Measurements from ENCODE around the gene PI4KA.
"Not testable (repeated sequence)": the region's sequence is repeated elsewhere in the genome, so short reads cannot be mapped to it uniquely, and the experiment has no call there.

PI4KA gene

DNA sequence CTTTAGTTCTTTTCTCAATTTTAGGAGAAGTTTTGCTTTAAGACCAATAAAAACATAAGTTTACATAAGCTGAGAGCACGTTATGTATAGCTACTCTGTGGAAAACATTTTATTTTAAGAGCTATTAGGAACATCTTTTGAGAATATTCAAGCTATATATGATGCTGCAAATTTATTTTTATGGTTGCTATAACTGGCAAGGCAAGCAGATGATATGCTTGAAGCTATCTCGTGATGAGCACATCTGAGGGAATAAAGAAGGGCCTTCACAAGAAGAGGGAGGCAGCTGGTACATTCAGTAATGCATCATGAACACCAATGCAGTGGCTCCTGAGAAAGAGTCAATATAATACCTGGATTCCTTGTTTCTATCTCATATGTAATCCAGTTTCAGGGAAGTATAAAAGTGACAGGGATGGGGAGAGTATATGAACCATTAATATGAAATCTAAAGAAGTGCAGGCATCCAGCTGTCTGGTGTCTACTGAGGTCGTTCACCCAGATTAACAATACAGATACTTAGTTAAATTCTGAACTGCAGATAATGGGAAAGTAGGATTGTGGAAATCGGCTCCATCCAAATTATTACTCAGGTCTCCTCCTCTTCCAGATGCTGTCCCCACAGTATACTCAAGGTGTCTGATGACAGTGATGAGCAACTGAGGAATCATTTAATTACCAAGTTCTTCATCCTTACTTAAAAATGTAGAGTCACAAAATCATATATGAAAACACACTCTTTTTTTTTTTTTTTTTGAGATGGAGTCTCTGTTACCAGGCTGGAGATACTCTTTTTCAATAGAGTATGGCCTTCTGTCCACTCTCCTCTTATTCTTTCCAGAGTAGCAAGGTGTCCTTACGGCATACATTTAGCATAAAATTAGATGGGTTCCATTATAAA, 185.1 kb downstream of the PI4KA start:
- DNase-seq: no peak
- H3K27me3 ChIP-seq (replicated peaks): peaks cover 45% of the 10 kb centered on the region
- TF ChIP-seq, protein P1, sequence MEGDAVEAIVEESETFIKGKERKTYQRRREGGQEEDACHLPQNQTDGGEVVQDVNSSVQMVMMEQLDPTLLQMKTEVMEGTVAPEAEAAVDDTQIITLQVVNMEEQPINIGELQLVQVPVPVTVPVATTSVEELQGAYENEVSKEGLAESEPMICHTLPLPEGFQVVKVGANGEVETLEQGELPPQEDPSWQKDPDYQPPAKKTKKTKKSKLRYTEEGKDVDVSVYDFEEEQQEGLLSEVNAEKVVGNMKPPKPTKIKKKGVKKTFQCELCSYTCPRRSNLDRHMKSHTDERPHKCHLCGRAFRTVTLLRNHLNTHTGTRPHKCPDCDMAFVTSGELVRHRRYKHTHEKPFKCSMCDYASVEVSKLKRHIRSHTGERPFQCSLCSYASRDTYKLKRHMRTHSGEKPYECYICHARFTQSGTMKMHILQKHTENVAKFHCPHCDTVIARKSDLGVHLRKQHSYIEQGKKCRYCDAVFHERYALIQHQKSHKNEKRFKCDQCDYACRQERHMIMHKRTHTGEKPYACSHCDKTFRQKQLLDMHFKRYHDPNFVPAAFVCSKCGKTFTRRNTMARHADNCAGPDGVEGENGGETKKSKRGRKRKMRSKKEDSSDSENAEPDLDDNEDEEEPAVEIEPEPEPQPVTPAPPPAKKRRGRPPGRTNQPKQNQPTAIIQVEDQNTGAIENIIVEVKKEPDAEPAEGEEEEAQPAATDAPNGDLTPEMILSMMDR (IDR thresholded peaks at IDR 0.05; ENCODE audit: low read depth, low read length, missing control alignments): no peak
- H3K36me3 ChIP-seq (replicated peaks): no peaks in the 10 kb centered on the region
- no peak overlapping the region for H3K4me3 ChIP-seq (ENCODE audit: low read depth, low read length)
- no peak overlapping the region for H3K27ac ChIP-seq
- in situ Hi-C loops (cut with HindIII; ENCODE audit: low pct_ligation_motif_present, low sequenced_read_pairs): no loop called here

DNA sequence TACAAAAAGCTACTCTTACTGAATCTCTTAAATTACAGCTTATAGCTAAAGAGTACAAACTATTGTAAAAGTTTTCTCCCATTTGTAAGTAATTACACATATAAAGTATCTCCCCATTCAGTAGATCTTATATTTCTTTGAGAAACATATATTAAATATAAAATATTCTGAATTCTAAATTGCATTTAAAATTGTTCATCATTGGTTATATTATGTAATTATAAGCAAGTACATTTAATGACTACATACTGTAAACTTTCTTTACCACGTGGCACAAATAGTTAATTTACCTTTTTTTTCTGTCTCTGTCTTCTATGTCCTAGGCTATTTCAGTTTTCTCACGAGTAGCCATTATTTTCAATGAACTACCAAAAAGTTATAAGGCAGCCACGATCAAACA, 185.9 kb downstream of the PI4KA start:
- Histone ChIP-seq H3K4me3 (ENCODE audit: low read depth, low read length) (no peak overlapping the region), H3K27me3 (replicated peaks) (peaks cover 45% of the 10 kb centered on the region), H3K36me3 (replicated peaks) (no peaks in the 10 kb centered on the region), H3K27ac (no peak overlapping the region)
- DNase-seq: no peak
- in situ Hi-C loops (cut with HindIII; ENCODE audit: low pct_ligation_motif_present, low sequenced_read_pairs): no loop called here
- TF ChIP-seq, protein P1 (IDR thresholded peaks at IDR 0.05; ENCODE audit: low read depth, low read length, missing control alignments): no peak

DNA sequence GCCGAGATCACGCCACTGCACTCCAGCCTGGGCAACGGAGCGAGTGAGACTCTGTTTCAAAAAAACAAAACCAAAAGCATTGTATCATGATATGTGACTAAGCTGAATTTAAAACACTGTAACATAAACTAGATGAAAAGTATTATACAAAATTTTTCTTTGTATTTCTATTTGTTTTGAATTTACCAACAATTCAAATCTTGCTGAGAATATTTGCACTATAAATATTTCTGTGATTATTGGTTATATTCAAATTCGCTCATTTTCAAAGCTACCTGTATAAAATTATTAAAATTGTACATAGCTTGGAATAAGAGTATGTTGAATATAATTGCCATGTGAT, 186.6 kb downstream of the PI4KA start:
- in situ Hi-C loops (cut with HindIII; ENCODE audit: low pct_ligation_motif_present, low sequenced_read_pairs): no loop called here
- Histone ChIP-seq H3K36me3 (replicated peaks) (no peaks in the 10 kb centered on the region), H3K4me3 (ENCODE audit: low read depth, low read length) (no peak overlapping the region), H3K27ac (no peak overlapping the region), H3K27me3 (replicated peaks) (peaks cover 43% of the 10 kb centered on the region)
- no peak for DNase-seq
- TF ChIP-seq, protein P1 (IDR thresholded peaks at IDR 0.05; ENCODE audit: low read depth, low read length, missing control alignments): no peak

DNA sequence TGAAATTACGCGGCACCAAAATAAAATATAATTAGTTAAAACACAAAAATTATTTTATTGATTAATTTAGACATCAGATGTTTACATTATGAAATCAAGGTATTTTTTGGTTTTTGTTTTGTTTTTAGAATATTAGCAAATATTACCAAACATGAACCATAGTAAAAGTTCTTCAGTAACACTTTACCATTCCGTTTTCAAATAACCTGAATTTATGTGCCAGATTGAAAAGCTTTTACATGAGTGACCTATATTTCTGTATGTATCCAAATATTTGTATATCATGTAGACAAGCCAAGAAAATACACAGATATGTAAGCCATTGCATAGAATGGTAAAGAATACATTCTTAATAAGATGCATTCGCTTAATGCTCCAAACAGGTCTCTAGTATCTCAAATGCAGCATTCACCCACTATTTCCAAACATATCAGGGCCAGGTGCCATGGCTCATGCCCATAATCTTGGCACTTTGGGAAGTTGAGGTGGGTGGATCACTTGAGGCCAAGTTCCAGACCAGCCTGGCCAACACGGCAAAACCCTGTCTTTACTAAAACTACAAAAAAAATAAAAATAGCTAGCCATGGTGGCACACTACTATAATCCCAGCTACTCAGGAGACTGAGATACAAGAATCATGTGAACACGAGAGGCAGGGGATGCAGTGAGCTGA, 187.1 kb downstream of the PI4KA start:
- no peaks in the 10 kb centered on the region for H3K36me3 ChIP-seq (replicated peaks)
- H3K4me3 ChIP-seq (ENCODE audit: low read depth, low read length): no peak overlapping the region
- H3K27me3 ChIP-seq (replicated peaks): peaks cover 42% of the 10 kb centered on the region
- no peak overlapping the region for H3K27ac ChIP-seq
- TF ChIP-seq, protein P1 (IDR thresholded peaks at IDR 0.05; ENCODE audit: low read depth, low read length, missing control alignments): no peak
- DNase-seq: no peak
- in situ Hi-C loops (cut with HindIII; ENCODE audit: low pct_ligation_motif_present, low sequenced_read_pairs): no loop called here

DNA sequence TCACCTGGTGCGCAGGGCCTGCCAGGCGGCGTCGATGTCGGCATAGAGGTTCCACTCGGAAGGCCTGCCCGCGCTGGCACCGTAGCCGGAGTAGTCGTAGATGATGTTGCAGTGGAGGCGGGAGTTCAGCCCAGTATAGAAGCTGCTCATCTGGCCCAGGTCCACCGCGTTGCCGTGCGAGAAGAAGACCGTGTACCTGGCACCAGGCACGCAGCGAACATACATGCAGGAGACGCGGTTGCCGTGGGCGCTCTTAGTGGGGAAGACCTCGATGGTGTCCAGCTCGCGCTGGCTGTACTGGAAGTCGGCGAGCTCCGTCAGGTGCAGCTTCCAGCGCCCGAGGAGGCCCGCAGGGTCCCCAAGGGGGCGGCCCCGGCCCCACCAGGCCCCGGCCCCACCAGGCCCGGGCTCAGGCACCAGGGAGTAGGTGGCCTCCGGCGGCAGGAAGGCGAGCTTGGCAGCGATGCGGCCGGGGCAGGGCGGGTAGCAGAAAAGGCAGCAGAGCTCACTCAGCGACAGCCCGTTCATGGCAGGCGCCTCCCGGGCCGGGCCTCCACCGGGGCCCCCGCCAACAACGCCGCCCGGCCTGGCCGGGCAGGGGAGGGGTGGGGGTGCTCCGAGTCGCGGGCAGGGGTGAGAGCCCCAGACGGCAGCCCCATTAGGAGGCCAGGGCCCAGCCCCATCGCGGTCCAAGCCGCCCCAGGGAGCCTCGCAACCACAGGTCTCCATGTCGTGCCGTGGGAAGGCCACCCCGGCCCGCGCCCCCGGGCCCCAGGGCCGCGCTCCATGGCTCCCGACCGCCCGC, 188.0 kb downstream of the PI4KA start:
- DNase-seq; H3K4me3 ChIP-seq (ENCODE audit: low read depth, low read length); H3K27ac ChIP-seq; H3K36me3 ChIP-seq (replicated peaks); in situ Hi-C loops (cut with HindIII; ENCODE audit: low pct_ligation_motif_present, low sequenced_read_pairs): not testable (repeated sequence)
- peaks cover 43% of the 10 kb centered on the region for H3K27me3 ChIP-seq (replicated peaks)

DNA sequence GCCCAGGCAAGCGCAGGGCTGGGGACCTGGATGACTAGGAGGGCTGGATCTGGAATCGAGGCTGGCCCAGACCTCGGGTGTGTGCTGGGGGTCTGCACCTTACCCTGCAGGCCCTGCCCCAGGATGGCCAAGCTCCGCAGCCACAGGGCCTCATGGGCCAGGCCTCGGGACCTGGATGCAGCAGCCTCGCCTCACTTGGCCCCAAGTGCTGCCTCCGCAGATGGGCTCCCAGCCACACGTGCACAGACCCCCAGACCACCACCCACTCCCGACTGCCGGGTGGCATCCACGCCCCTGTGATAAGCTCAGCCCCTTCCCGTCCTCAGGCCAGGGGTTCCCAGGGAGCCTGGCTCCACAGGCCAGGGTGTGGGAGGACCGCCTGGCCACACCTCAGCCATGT, 188.7 kb downstream of the PI4KA start:
- H3K27ac ChIP-seq; in situ Hi-C loops (cut with HindIII; ENCODE audit: low pct_ligation_motif_present, low sequenced_read_pairs); H3K4me3 ChIP-seq (ENCODE audit: low read depth, low read length); DNase-seq; H3K36me3 ChIP-seq (replicated peaks): not testable (repeated sequence)
- H3K27me3 ChIP-seq (replicated peaks): peaks cover 36% of the 10 kb centered on the region

DNA sequence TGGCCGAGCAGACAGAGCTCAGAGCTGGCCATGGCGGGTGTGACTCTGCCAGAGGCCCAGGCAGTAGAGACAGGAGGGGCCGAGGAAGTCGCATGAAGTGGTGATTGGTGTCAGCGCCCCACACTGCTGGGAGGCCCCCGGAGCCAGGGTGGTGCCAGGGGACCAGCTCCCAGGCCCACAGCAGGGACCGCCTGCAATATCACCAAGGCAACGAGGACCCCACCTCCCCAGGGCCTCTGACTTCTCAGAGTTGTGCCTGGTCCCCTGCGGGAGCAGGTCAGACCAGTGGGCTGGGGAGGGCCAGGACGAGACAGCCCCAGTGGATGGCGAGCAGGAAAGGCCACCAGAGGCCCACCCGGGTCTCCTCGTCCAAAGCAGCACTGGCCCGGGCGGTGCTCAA, 189.1 kb downstream of the PI4KA start:
- H3K36me3 ChIP-seq (replicated peaks); H3K27ac ChIP-seq; in situ Hi-C loops (cut with HindIII; ENCODE audit: low pct_ligation_motif_present, low sequenced_read_pairs); H3K4me3 ChIP-seq (ENCODE audit: low read depth, low read length); DNase-seq: not testable (repeated sequence)
- H3K27me3 ChIP-seq (replicated peaks): peaks cover 35% of the 10 kb centered on the region

DNA sequence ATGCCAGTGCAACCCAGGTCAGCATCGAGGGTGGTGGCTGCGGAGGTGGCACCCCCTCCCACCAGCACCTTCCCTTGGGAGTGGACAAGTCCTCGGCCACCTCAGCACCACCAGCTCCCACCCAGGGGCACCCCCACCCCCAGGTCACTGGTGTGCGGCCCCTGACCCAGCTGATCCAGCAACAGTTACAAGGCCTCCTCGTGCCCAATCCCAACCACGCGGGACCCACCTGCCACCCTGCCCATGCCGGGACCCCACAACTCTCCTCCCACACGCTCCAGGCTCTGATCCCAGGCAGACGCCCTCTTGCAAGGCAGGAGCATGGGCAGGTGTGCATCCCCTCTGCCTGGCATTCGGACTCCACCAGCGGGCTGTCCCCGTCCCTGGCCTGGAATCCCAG, 189.8 kb downstream of the PI4KA start:
- in situ Hi-C loops (cut with HindIII; ENCODE audit: low pct_ligation_motif_present, low sequenced_read_pairs); H3K4me3 ChIP-seq (ENCODE audit: low read depth, low read length); H3K27ac ChIP-seq; DNase-seq; H3K36me3 ChIP-seq (replicated peaks): not testable (repeated sequence)
- H3K27me3 ChIP-seq (replicated peaks): peaks cover 35% of the 10 kb centered on the region

DNA sequence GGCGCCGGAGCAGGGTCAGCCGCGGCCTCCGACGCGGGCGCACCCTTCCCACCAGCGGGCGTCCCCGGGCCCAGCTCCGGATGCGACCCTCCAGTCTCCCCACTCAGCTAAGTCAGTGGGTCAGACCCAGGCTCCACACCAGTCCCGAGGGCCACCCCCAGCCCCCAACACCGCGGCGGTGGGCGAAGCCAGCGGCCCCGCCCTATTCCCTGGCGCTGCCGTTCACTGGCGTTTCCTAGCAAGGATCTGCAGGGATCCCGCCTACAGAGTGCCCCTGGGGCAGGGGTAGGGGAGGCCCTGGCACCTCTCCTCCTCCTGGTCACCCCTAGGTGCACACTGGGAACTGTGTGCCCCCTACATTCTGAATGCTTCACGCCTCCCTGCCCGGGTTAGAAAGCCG, 190.4 kb downstream of the PI4KA start:
- H3K27ac ChIP-seq; H3K36me3 ChIP-seq (replicated peaks); DNase-seq; in situ Hi-C loops (cut with HindIII; ENCODE audit: low pct_ligation_motif_present, low sequenced_read_pairs); H3K4me3 ChIP-seq (ENCODE audit: low read depth, low read length): not testable (repeated sequence)
- peaks cover 30% of the 10 kb centered on the region for H3K27me3 ChIP-seq (replicated peaks)

DNA sequence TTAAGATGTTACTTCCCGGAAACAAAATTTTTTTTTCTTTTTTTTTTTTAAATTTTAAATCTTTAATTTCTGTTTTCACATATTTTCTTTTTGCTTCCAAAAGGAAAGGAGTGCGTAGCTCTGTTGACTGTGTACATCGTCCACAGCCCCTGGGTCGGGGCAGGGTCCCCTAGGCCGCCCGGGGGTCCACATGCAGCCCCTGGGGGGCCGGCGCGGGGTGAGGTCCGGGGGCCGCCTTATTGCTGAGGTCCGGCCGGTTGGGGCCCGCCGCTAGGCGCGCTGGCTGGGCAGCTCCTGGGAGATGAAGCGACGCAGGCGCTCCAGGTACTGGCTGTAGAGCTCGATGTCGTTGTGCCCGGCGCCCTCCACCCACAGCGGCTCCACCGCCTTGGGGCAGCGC, 191.1 kb downstream of the PI4KA start:
- in situ Hi-C loops (cut with HindIII; ENCODE audit: low pct_ligation_motif_present, low sequenced_read_pairs); H3K36me3 ChIP-seq (replicated peaks); H3K4me3 ChIP-seq (ENCODE audit: low read depth, low read length); H3K27ac ChIP-seq; DNase-seq: not testable (repeated sequence)
- H3K27me3 ChIP-seq (replicated peaks): peaks cover 26% of the 10 kb centered on the region
